Airway epithelial cell (primary cell): ENCODE measurements around the gene PLK2. TPM values are rescaled to one million over a fixed set of nuclear protein-coding genes. Genes with fewer than 3 reads are reported as not detected.

Experiments used
- total RNA-seq: library from RNA; depleted of rRNA; stranded (reverse); fragments of >200 nt; gene quantifications from 2 replicates; pipeline ENCODE4 v1.2.3, GENCODE V29; 2015

PLK2 gene
- total RNA-seq, result 207 and 226 TPM in 2 replicates

GRCh38 chr5:58460002-58460731, at the start of gene PLK2:
Gene PLK2, minus strand, starts transcription at chr5:58460086. Its CDS starts 127 bp downstream, at chr5:58459959.

GRCh38 chr5:58491216-58491892, 31.5 kb upstream of the PLK2 start, which contains the start of gene GAPT:
Gene GAPT, plus strand, starts transcription at chr5:58491435. Its CDS starts 3,102 bp downstream, at chr5:58494537.

Other genes with a start within 250 kb of the PLK2 start
- not detected in 2 replicates for gene GAPT, start 31.3 kb upstream of the PLK2 start, total RNA-seq
- gene RAB3C, start 123.0 kb upstream of the PLK2 start, total RNA-seq, result not detected in 2 replicates